Measurements from ENCODE around the gene LRMDA.

Gene LRMDA

GRCh38 chr10:76301950-76302349 lies 870.5 kb downstream of the LRMDA start:
- DNase-seq: no peak

GRCh38 chr10:76302481-76302880 lies 871.1 kb downstream of the LRMDA start:
- DNase-seq: no peak

DNA sequence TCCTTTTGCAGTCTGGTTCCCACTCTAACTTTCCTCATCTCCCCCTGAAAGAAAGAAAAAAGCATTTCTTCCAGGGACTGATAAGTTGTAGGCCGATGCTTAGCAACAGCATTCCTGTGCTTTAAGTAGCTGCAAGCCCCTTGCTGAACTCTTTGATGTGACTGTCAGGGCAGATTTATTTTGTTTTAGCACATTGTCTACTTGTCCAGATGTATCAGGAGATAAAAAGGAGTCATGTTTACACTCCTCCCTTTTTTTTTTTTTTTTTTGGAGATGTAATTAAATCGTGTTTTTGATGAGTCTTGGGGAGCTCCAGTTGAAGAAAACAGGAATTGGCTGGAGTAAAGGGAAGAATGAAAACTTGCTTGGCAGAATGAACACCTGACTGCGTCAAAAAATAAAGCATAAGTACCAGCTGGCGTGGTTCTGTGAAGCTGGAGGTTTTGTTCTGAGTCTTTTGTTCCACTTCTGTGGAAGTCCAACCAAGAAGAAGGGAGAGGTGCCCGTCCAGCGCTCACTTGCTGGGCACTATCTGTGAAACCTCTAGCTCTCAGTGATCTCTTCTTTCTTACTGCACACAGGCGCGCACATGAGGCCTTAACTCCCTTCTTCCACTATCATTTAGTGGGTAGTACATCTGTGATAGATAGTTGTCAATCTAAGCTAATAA lies 871.7 kb downstream of the LRMDA start:
- DNase-seq: no peak

DNA sequence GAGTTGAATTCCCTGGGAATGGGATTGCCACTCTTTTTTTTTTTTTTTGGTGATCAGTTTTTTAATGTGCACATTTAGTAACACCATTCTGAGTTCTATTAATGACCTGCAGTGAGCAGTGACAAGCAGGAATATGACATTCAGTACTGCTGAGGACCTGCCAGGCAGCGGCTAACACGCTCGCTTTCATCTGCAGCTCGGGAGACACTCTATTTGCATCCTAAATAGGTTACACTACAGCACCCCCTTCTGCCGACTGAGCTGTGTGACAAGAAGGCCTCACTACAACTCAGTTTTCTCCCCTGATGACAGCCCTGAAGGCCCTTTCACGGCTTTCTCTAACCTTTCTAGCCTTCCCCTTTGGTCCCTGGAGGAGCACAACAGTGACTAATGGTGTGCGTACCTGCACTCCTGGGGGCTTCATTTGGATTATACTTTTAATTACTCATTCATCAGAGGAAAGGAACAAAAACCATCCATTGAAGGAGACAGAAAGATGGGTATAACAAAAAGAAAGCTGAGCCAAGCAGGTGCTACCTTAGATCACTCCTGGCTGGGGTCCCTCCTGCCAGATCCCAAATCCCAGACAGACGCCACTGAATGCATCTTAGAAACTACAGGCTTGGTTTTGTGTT lies 872.4 kb downstream of the LRMDA start:
- peak; percentile 28 for DNase-seq

DNA sequence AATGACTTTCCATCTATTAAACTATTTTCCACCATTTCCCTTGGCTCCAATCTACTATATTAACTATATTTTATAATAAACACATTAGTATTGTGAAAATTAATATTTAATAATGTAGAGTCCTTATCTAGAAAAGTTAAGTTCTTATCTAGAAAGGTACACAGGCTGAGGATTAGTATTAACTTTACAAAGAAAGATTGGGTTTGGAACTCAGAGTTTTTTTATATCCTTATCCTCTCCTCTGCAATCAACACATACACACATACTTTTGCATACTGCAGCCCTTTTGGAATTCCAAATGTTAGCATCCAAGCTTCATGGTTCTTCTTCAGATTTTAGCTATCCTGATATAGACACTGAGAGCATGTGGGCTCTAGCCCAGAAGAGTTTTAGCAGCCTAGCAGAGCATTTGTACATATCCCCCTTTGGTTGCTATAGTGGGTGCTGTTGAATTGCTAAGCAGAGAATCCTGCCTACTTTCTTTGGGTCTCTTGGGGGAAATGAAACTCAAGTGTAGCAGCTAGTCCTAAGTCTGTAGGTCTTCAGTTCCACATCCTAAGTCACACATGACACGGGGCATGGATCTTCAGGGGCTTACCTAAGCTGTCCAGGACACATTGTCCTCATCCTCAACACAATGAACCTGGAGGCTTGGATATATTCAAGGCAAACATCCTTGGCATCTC lies 874.6 kb downstream of the LRMDA start:
- DNase-seq: no peak

DNA sequence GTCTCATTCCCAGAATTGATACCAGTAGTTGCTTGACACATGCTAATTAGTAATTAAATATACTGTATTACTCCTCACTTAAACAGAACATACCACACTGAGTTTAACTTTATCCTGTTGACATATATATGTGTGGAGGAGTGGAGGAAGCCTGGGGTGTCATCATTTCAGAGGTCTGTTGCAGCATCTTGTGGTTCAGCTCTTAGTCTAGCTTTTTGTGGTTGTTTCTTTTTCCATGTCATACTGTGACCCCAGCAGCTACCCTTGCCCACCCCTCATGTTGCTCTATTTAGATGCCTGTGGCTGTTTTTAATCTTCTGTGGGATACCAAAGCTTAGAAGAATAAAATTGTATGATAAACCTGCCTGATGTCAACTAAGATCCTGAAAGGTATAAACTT lies 875.4 kb downstream of the LRMDA start:
- DNase-seq: no peak

GRCh38 chr10:76309070-76309469 lies 877.6 kb downstream of the LRMDA start:
- no peak for DNase-seq

GRCh38 chr10:76309741-76310587 lies 878.5 kb downstream of the LRMDA start:
- no peak for DNase-seq

DNA sequence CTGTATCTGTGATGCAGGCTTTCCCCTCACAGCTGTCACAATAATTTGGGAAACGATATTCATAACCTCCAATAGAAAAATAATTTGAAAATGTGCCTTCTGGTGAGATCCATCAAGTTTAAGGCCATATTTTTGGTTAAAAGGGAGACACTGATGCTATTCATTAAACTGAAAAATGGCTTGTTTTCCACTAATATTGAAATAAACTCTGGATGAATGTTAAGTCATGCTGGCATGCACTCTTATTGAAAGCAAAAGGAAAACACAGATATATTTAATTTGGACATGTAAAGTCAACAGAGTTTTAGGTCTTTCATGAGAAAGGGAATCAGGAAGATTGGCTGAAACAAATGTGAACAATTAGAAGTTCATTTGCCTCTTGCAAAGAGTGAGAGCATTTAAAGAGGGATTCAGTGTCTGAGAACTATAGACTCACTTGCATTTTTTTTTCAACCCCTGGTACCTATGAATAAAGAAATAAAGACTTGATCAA lies 879.2 kb downstream of the LRMDA start:
- DNase-seq: no peak

DNA sequence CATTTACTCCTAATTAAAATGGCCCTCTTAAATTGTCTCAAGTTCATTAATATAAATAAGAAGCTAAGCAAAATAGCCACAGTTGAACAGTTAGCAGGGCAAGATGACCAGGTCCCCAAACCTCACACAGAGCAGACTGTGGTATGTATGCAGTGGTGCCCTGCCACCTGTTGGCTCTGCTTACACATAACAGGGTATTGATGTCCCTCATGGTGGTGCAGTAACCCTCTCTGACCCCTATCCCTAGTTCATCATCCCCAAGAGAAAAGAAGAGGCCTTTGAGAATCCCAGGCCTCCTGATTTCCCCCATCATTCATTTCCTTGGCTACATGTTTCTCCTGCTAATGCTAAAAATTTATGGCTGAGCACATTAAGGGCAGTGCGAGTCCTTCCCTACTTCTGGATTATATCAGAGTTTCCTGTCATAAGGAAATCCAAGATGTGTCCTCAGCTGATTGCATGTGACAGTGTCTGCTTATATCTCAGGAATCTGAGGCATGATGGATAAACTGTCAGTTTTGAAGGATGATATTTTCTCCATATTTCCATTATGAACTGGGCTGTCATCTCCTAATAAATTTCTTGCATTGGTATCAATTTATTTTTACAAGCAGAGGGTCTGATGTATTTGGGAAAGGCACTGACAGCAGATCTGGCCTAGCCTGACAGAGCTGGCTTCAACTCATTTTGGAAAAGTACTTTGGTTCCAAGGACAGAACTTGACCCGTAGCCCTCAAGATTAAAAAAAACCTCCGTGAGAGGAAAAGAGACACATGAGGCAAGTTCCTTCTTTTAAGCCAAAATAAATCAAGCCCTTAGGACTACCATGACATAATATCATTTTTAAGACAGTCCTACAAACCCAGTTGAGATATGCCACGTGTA lies 880.6 kb downstream of the LRMDA start:
- no peak for DNase-seq

DNA sequence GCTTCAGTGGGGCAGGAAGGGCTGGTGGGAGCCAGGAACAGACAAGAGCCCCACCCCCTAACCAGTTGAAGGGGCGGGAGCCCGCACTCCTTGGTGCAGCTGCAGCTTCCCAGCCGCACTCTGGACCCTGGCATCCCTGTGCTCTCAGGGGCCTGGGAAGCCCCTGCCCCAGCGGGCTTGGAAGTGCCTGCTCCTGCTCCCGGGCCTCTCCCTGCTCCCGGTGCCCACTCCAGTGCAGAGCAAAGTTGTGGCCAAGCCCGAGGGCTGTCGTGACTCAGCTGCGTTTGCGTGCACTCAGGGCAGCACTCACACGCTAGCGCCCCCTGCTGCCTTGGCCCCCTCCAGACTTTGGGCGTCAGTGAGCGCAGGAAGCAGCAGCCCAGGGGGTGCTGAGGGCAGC lies 883.8 kb downstream of the LRMDA start:
- no peak for DNase-seq

GRCh38 chr10:76316234-76316633 lies 884.8 kb downstream of the LRMDA start:
- no peak for DNase-seq

GRCh38 chr10:76317078-76317477 lies 885.7 kb downstream of the LRMDA start:
- no peak for DNase-seq

- DNase-seq: no peak
Observed at GRCh38 chr10:76318211-76318610, 886.8 kb downstream of the LRMDA start.

DNA sequence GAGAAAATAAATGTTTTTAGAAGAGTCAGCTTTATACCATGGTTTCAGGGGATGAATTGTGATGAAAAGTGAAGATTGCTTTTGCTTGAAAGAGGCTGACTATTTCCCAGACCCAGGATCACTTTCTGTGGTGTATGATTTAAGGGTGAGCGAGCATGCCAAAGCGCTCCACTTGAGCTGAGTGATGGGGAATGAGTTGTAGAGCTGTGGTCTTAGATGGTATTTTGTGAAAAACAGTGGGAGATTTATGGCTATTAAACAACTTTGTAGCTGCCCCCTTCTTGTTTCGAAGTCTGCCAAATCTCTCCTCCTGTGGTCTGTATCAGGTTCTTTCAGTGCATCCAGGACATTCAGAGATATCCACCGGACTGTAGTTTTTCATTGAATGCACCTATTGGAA lies 888.2 kb downstream of the LRMDA start:
- DNase-seq: no peak

DNA sequence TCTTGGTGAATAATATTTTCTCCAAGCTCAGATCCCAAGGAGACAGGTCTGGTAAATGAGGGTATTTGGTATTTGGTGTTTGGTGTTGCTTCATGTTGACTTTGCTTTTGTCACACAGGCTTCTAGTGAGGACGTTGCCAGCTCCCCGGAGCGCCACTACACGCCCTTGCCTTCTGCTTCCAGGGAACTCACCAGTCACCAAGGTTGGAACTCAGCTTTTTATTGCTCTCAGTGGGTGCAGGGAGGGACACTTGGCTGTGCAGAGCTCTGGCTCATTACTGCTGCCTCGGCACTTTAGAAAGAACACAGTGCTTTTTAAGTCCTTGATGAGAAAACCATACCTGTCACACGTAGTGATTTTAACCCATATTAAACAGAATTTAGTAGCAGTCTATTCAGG lies 892.9 kb downstream of the LRMDA start:
- DNase-seq: no peak

- no peak for DNase-seq
Observed at GRCh38 chr10:76327441-76327840, 896.0 kb downstream of the LRMDA start.

DNA sequence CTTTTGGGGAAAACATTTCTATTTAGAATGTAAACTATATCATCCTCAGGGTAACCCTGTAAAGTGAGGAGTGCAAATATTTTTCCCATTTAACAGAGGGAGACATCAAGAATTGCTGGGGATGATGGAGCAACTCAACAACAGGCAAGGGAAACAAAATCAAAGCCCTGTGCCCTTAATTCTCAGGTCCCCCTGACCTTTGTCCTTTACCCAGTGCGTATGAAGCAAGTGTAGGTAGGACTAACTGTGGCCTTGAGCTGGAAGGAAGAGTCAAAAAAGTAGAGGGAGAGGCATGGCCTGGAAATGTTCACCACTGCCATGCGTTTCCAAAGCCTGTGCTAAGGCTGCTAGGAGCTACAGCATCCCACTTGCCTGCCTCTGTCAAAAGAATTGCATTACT lies 896.9 kb downstream of the LRMDA start:
- DNase-seq: no peak

GRCh38 chr10:76329891-76330575 lies 898.6 kb downstream of the LRMDA start:
- no peak for DNase-seq

DNA sequence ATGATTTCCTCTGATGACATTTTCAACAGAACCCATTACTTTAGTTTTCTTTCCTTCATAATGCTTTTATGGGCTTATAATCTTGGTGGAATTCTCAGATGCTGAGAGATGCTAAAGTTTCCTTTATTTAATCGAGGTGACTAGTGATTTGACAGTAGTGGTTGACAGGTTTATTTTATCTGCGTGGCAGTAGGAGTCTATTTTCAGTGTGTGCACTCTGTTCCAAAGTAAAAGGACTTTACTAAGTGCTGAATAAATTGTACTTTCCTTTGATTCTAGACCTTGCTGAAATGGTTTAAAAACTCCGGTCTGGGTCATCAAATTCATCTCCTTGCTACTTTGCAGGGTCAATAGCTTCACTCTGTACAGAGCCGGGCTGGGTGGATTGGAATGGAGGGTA lies 900.3 kb downstream of the LRMDA start:
- DNase-seq: no peak

- DNase-seq: peak; percentile 75
Observed at GRCh38 chr10:76333326-76333725, 901.9 kb downstream of the LRMDA start.

DNA sequence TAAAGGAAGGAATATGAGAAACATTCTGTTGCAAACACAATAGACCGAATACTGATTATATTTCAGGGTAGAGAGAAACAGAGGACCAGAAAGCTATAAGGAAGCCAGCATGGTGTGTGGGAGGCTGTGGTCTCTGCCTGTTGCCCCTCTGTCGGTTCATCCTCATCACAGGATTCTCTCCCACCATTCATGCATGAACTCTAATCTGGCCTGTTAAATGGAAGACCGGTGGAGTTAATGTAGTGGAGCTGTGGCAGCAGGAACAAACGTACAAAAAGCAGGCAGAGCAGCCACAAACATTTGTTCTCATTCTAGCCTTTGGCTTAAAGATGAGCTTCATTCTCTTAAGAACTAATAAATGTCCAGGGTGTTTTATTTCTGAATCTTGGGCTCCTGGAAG lies 902.4 kb downstream of the LRMDA start:
- DNase-seq: no peak

All from NCI-H2171 (cell line).